GM12873 (cell line): ENCODE measurements around the gene C11orf21.

Experiments
- CTCF ChIP-seq: IDR thresholded peaks from 2 replicates; pipeline ENCODE4 v1.5.1; 2012; ENCODE audit warnings: low read depth, mild to moderate bottlenecking, moderate library complexity, low read length, control low read depth; ENCODE audit not compliant: insufficient read depth; ENCODE audit errors: missing control alignments

The C11orf21 gene

GRCh38 chr11:2265854-2266585 lies 35.7 kb downstream of the C11orf21 start:
- TF ChIP-seq CTCF: no peak

- TF ChIP-seq CTCF: no peak
These were observed 36.3 kb downstream of the C11orf21 start for GRCh38 chr11:2265396-2265795.

GRCh38 chr11:2264366-2265053 lies 37.2 kb downstream of the C11orf21 start:
- no peak for TF ChIP-seq CTCF

- TF ChIP-seq CTCF: no peak
These were observed 37.9 kb downstream of the C11orf21 start for GRCh38 chr11:2263724-2264360.

- no peak for TF ChIP-seq CTCF
These were observed 38.6 kb downstream of the C11orf21 start for GRCh38 chr11:2263071-2263565.

GRCh38 chr11:2262301-2263070 lies 39.2 kb downstream of the C11orf21 start:
- no peak for TF ChIP-seq CTCF
